Hematopoietic multipotent progenitor cell (in vitro differentiated cells): ENCODE measurements around the gene KLB. TPM values are rescaled to one million over a fixed set of nuclear protein-coding genes. Genes with fewer than 3 reads are reported as not detected.

ENCODE experiments used
- small RNA-seq: library from RNA; depleted of rRNA; stranded (forward); fragments of <200 nt; gene quantifications from one replicate; pipeline ENCODE3, GENCODE V24; 2012
- total RNA-seq: library from RNA; depleted of rRNA; stranded (reverse); fragments of >200 nt; gene quantifications from one replicate; pipeline ENCODE4 v1.2.3, GENCODE V29; 2012

The KLB gene
- total RNA-seq, 1 donor = under 0.01 TPM

Small RNA genes within 50 kb of the gene (small RNA-seq; reads per million reads assigned to genes)
- gene MIR5591 (not detected), gene RF00019 (not detected), gene RNU6-887P (not detected)

Other genes starting within 250 kb of the KLB start
- 13.2 TPM for gene WDR19, start 224.4 kb upstream of the KLB start, total RNA-seq
- gene RFC1, start 40.6 kb upstream of the KLB start, total RNA-seq = 20.5 TPM
- gene RPL9, start 52.0 kb downstream of the KLB start, total RNA-seq = 1,693 TPM
- 5.4 TPM for gene LIAS, start 52.1 kb downstream of the KLB start, total RNA-seq
- 7.5 TPM for gene UGDH, start 120.5 kb downstream of the KLB start, total RNA-seq
- gene SMIM14, start 231.9 kb downstream of the KLB start, total RNA-seq = 4.6 TPM